ENCODE results near the gene ASB3. TPM values are rescaled to one million over a fixed set of nuclear protein-coding genes. Genes with fewer than 3 reads are reported as not detected.
A peak's percentile ranks its signal among the peaks of the same experiment; 100 is the strongest.

Gene ASB3
- polyA plus RNA-seq, 3 donors = 6.7 to 14.9 (median 8.1) TPM

- H3K27ac Mint-ChIP-seq = peak overlapping the region in 2 of 7 donors; percentile 25 to 26
- Histone ChIP-seq H3K9ac (ENCODE audit: insufficient read depth, low read length, poor library complexity, severe bottlenecking) (no peak overlapping the region), H3K4me3 (replicated peaks in 1 of 3; ENCODE audit: low read depth in 2 of 3, low read length in 3 of 3) (no peak overlapping the region), H3K9me3 (replicated peaks in 1 of 2; ENCODE audit: control insufficient read depth in 1 of 2, insufficient read depth in 1 of 2, low read length in 2 of 2) (no peaks in the 10 kb centered on the region), H2AFZ (ENCODE audit: insufficient read depth, low read depth, low read length, poor library complexity, severe bottlenecking) (no peak overlapping the region), H3K79me2 (ENCODE audit: insufficient read depth, low read length) (no peaks in the 10 kb centered on the region), H4K20me1 (ENCODE audit: insufficient read depth, low read length) (no peaks in the 10 kb centered on the region), H3K36me3 (replicated peaks in 1 of 2; ENCODE audit: control insufficient read depth in 1 of 2, insufficient read depth in 2 of 2, low read length in 2 of 2) (peaks cover 14 to 38% of the 10 kb centered on the region in 2 donors), H3K27ac (ENCODE audit: low read depth in 1 of 2, low read length in 2 of 2) (no peak overlapping the region), H3K27me3 (ENCODE audit: control insufficient read depth in 2 of 2, insufficient read depth in 2 of 2, low read length in 2 of 2) (no peaks in the 10 kb centered on the region), H3K4me1 (ENCODE audit: control insufficient read depth in 1 of 2, insufficient read depth in 2 of 2, low read length in 2 of 2) (no peaks in the 10 kb centered on the region), H3K4me2 (replicated peaks; ENCODE audit: extremely low read depth, low read length, poor library complexity, severe bottlenecking) (no peak overlapping the region)
- no peaks in the 10 kb centered on the region for H3K4me1 Mint-ChIP-seq
- H3K4me3 Mint-ChIP-seq = no peak overlapping the region
- no peak for TF ChIP-seq CTCF (IDR thresholded peaks at IDR 0.05)
- H3K36me3 Mint-ChIP-seq = peaks cover 36 to 49% of the 10 kb centered on the region in 2 donors
- no peaks in the 10 kb centered on the region for H3K27me3 Mint-ChIP-seq (ENCODE audit: low read depth in 3 of 3)
- intact Hi-C loops (cut with micrococcal nuclease) = no loop called here
- no peaks in the 10 kb centered on the region for H3K9me3 Mint-ChIP-seq
- DNase-seq = no peak
Measured at GRCh38 chr2:53753041-53753440, 33.7 kb downstream of the ASB3 start.

GRCh38 chr2:53752385-53752784 lies 34.4 kb downstream of the ASB3 start:
- no peaks in the 10 kb centered on the region for H3K27me3 ChIP-seq (ENCODE audit: control insufficient read depth in 2 of 2, insufficient read depth in 2 of 2, low read length in 2 of 2)
- H3K27me3 Mint-ChIP-seq (ENCODE audit: low read depth in 3 of 3) = no peaks in the 10 kb centered on the region
- no peak for TF ChIP-seq CTCF (IDR thresholded peaks at IDR 0.05)
- no peaks in the 10 kb centered on the region for H3K79me2 ChIP-seq (ENCODE audit: insufficient read depth, low read length)
- peaks cover 21 to 45% of the 10 kb centered on the region in 2 donors for H3K36me3 ChIP-seq (replicated peaks in 1 of 2; ENCODE audit: control insufficient read depth in 1 of 2, insufficient read depth in 2 of 2, low read length in 2 of 2)
- no peak overlapping the region for H3K4me2 ChIP-seq (replicated peaks; ENCODE audit: extremely low read depth, low read length, poor library complexity, severe bottlenecking)
- H2AFZ ChIP-seq (ENCODE audit: insufficient read depth, low read depth, low read length, poor library complexity, severe bottlenecking) = no peak overlapping the region
- no peaks in the 10 kb centered on the region for H4K20me1 ChIP-seq (ENCODE audit: insufficient read depth, low read length)
- no peak overlapping the region for H3K4me3 ChIP-seq (replicated peaks in 1 of 3; ENCODE audit: low read depth in 2 of 3, low read length in 3 of 3)
- peaks cover 41 to 49% of the 10 kb centered on the region in 2 donors for H3K36me3 Mint-ChIP-seq
- no peaks in the 10 kb centered on the region for H3K9me3 Mint-ChIP-seq
- intact Hi-C loops (cut with micrococcal nuclease) = no loop called here
- H3K9me3 ChIP-seq (replicated peaks in 1 of 2; ENCODE audit: control insufficient read depth in 1 of 2, insufficient read depth in 1 of 2, low read length in 2 of 2) = no peaks in the 10 kb centered on the region
- no peaks in the 10 kb centered on the region for H3K4me1 ChIP-seq (ENCODE audit: control insufficient read depth in 1 of 2, insufficient read depth in 2 of 2, low read length in 2 of 2)
- H3K4me3 Mint-ChIP-seq = no peak overlapping the region
- no peaks in the 10 kb centered on the region for H3K4me1 Mint-ChIP-seq
- WGBS (ENCODE audit: insufficient coverage) = no CpG with 5 or more reads among the region's 4 CpGs
- no peak overlapping the region for H3K9ac ChIP-seq (ENCODE audit: insufficient read depth, low read length, poor library complexity, severe bottlenecking)
- no peak overlapping the region for H3K27ac ChIP-seq (ENCODE audit: low read depth in 1 of 2, low read length in 2 of 2)
- peak overlapping the region in 1 of 7 donors; percentile 52 for H3K27ac Mint-ChIP-seq
- no peak for DNase-seq

Measured in CD14-positive monocyte (primary cell).